Neuronal stem cell (in vitro differentiated cells): ENCODE results near the gene KRT16.
"Not testable (repeated sequence)": the region's sequence is repeated elsewhere in the genome, so short reads cannot be mapped to it uniquely, and the experiment has no call there.

Experiments used
- DNase-seq: peaks from one replicate; pipeline ENCODE4 v3.0.0-alpha.2; 2013; ENCODE audit warnings: low spot score
- H2AFZ ChIP-seq: one replicate; pipeline ENCODE4 v1.6.1; 2013; ENCODE audit warnings: mild to moderate bottlenecking, low read length, inconsistent platforms
- H2AK5ac ChIP-seq: 2 replicates; pipeline ENCODE4 v1.6.1; 2013; ENCODE audit warnings: low read depth, mild to moderate bottlenecking, inconsistent platforms, low read length, moderate library complexity, mixed read lengths
- H2BK120ac ChIP-seq: 2 replicates; pipeline ENCODE4 v1.6.1; 2013; ENCODE audit warnings: low read depth, mild to moderate bottlenecking, inconsistent platforms, low read length, moderate library complexity, mixed read lengths
- H2BK12ac ChIP-seq: one replicate; pipeline ENCODE4 v1.6.1; 2013; ENCODE audit warnings: low read length, inconsistent platforms
- H2BK15ac ChIP-seq: 2 replicates; pipeline ENCODE4 v1.6.1; 2013; ENCODE audit warnings: mild to moderate bottlenecking, low read length, inconsistent platforms, mixed read lengths
- H2BK5ac ChIP-seq: one replicate; pipeline ENCODE4 v1.6.1; 2013; ENCODE audit warnings: inconsistent platforms, mild to moderate bottlenecking, low read length, moderate library complexity
- H3K14ac ChIP-seq: one replicate; pipeline ENCODE4 v1.6.1; 2013; ENCODE audit warnings: low read length, inconsistent platforms
- H3K18ac ChIP-seq: 2 replicates; pipeline ENCODE4 v1.6.1; 2013; ENCODE audit warnings: low read length, inconsistent platforms
- H3K23ac ChIP-seq: 2 replicates; pipeline ENCODE4 v1.6.1; 2013; ENCODE audit warnings: low read depth, mild to moderate bottlenecking, mixed read lengths, low read length, inconsistent platforms; ENCODE audit not compliant: poor library complexity
- H3K27ac ChIP-seq: replicated peaks from 3 replicates; pipeline ENCODE4 v1.5.1; 2013; ENCODE audit warnings: low read length, inconsistent platforms
- H3K27me3 ChIP-seq, 3 experiments: 2 replicates each; pipeline ENCODE4 v1.6.1; 2013; ENCODE audit warnings: low read length in 3 of 3, mild to moderate bottlenecking in 2 of 3, inconsistent platforms in 1 of 3, low read depth in 1 of 3, mixed read lengths in 1 of 3, moderate library complexity in 1 of 3; ENCODE audit not compliant: control insufficient read depth in 3 of 3, insufficient read depth in 3 of 3
- H3K36me3 ChIP-seq, 2 donors: replicated peaks in 1 of 2; 2 replicates each; pipeline ENCODE4 v1.6.1; 2013; ENCODE audit warnings: low read length in 2 of 2; ENCODE audit not compliant: control insufficient read depth in 2 of 2, insufficient read depth in 2 of 2
- H3K4ac ChIP-seq: 2 replicates; pipeline ENCODE4 v1.6.1; 2013; ENCODE audit warnings: inconsistent platforms, mild to moderate bottlenecking, low read length, moderate library complexity
- H3K4me1 ChIP-seq, 2 donors: 1 replicate in 1 of 2; 2 replicates in 1 of 2; pipeline ENCODE4 v1.6.1; 2013; ENCODE audit warnings: low read length in 2 of 2, low read depth in 1 of 2; ENCODE audit not compliant: control insufficient read depth in 2 of 2, insufficient read depth in 1 of 2
- H3K4me2 ChIP-seq: one replicate; pipeline ENCODE4 v1.6.1; 2013; ENCODE audit warnings: mild to moderate bottlenecking, low read length, inconsistent platforms; ENCODE audit not compliant: insufficient read depth, poor library complexity, severe bottlenecking
- H3K4me3 ChIP-seq, 2 donors: 2 replicates each; pipeline ENCODE4 v1.5.1; 2013; ENCODE audit warnings: low read length in 2 of 2, mild to moderate bottlenecking in 2 of 2, inconsistent platforms in 1 of 2, moderate library complexity in 1 of 2
- H3K79me1 ChIP-seq: one replicate; pipeline ENCODE4 v1.6.1; 2013; ENCODE audit warnings: low read depth, mild to moderate bottlenecking, inconsistent platforms, low read length, moderate library complexity
- H3K9ac ChIP-seq: one replicate; pipeline ENCODE4 v1.6.1; 2013; ENCODE audit warnings: mild to moderate bottlenecking, low read depth, low read length, inconsistent platforms; ENCODE audit not compliant: poor library complexity
- H3K9me3 ChIP-seq, 2 donors: replicated peaks in 1 of 2; 2 replicates each; pipeline versions ENCODE3 to v1.6.1; 2013; ENCODE audit warnings: low read length in 2 of 2, mild to moderate bottlenecking in 2 of 2, inconsistent platforms in 1 of 2, low read depth in 1 of 2, mixed read lengths in 1 of 2, moderate library complexity in 1 of 2; ENCODE audit not compliant: control insufficient read depth in 2 of 2, insufficient read depth in 1 of 2
- H4K8ac ChIP-seq: one replicate; pipeline ENCODE4 v1.6.1; 2013; ENCODE audit warnings: low read depth, mild to moderate bottlenecking, inconsistent platforms, low read length, moderate library complexity
- H4K91ac ChIP-seq: one replicate; pipeline ENCODE4 v1.6.1; 2013; ENCODE audit warnings: low read length, low read depth, mild to moderate bottlenecking, inconsistent platforms; ENCODE audit not compliant: poor library complexity
- WGBS, 2 donors: extraction: QIAGEN DNeasy Blood & Tissue Kit; methylation state at CpG; one replicate each; pipeline ENCODE4 v1.1.7; 2013; ENCODE audit warnings: missing lambda C conversion rate in 2 of 2, mixed read lengths in 1 of 2; ENCODE audit not compliant: insufficient read length in 2 of 2, insufficient replicate concordance in 1 of 2; ENCODE audit errors: extremely low coverage in 2 of 2; 5-methylcytosine and 5-hydroxymethylcytosine counted together

The KRT16 gene

DNA sequence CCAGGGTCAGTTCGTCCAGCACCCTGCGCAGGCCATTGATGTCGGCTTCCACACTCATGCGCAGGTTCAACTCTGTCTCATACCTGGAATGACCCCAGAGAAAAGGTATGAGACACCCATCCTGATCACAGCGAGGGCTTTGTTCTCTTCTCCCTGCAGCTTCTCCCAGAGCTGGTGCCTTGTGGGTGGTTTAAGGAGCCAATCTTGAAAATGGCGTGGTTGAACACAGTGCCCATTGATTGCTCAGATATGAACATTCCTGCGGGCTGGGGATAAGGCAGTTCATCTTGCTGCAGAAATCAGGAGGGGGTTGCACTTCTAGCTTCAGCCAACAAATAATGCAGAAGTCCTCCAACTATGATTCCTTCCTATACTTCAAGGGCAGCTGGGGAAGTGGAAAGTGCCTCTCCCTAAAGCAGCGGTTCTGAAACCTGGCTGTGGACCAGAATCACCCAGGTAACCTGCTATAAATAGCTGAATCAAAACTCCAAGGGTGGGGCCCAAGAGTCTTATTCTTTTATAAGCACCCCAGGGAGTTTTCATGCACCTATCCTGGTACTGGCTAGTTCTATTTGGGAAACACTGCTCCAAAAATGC, 28.1 kb downstream of the KRT16 start:
- H2AK5ac ChIP-seq, H2BK5ac ChIP-seq, H3K27me3 ChIP-seq, H3K4me2 ChIP-seq, H3K4ac ChIP-seq, H3K4me1 ChIP-seq, H2BK12ac ChIP-seq, H2BK120ac ChIP-seq, H3K9me3 ChIP-seq, DNase-seq, H4K8ac ChIP-seq, H3K36me3 ChIP-seq, H2BK15ac ChIP-seq, H3K4me3 ChIP-seq, H3K27ac ChIP-seq, H2AFZ ChIP-seq, H4K91ac ChIP-seq, H3K14ac ChIP-seq, H3K23ac ChIP-seq, H3K9ac ChIP-seq, H3K18ac ChIP-seq, H3K79me1 ChIP-seq: not testable (repeated sequence)
- no CpG with 5 or more reads among the region's 8 CpGs for WGBS, 2 donors

GRCh38 chr17:41583137-41584127, 29.1 kb downstream of the KRT16 start:
- Histone ChIP-seq H3K18ac (no peak overlapping the region), H2BK5ac (no peak overlapping the region), H2BK120ac (no peak overlapping the region), H3K4me1 (peaks cover 0 to 5% of the 10 kb centered on the region in 2 donors), H3K27ac (no peak overlapping the region), H2AFZ (no peak overlapping the region), H3K36me3 (no peaks in the 10 kb centered on the region), H2AK5ac (no peak overlapping the region), H3K4ac (no peak overlapping the region), H3K14ac (peak overlapping the region; percentile 63), H3K4me3 (no peak overlapping the region), H3K79me1 (peaks cover 2% of the 10 kb centered on the region), H3K27me3 (no peaks in the 10 kb centered on the region), H3K4me2 (no peak overlapping the region), H4K8ac (no peak overlapping the region), H3K9ac (no peak overlapping the region), H4K91ac (no peak overlapping the region), H2BK15ac (no peak overlapping the region), H3K9me3 (no peaks in the 10 kb centered on the region), H2BK12ac (peak overlapping the region; percentile 65), H3K23ac (peak overlapping the region; percentile 17)
- no CpG with 5 or more reads among the region's 33 CpGs for WGBS, 2 donors
- no peak for DNase-seq

- H4K8ac ChIP-seq: not testable (repeated sequence)
These were observed 30.3 kb downstream of the KRT16 start for GRCh38 chr17:41582061-41582968.

More at GRCh38 chr17:41582061-41582968, 30.3 kb downstream of the KRT16 start:
- H3K23ac ChIP-seq, H3K79me1 ChIP-seq, H3K18ac ChIP-seq, H3K4me3 ChIP-seq, H3K9me3 ChIP-seq, H4K91ac ChIP-seq, DNase-seq, H3K36me3 ChIP-seq, H3K9ac ChIP-seq, H3K4me2 ChIP-seq, H3K27ac ChIP-seq, H2AFZ ChIP-seq, H2AK5ac ChIP-seq, H2BK15ac ChIP-seq, H3K4ac ChIP-seq, H3K4me1 ChIP-seq, H2BK5ac ChIP-seq, H2BK12ac ChIP-seq, H3K14ac ChIP-seq, H3K27me3 ChIP-seq, H2BK120ac ChIP-seq: not testable (repeated sequence)
- no CpG with 5 or more reads among the region's 13 CpGs for WGBS, 2 donors
